ENCODE data around the gene ZNF653.

DNA sequence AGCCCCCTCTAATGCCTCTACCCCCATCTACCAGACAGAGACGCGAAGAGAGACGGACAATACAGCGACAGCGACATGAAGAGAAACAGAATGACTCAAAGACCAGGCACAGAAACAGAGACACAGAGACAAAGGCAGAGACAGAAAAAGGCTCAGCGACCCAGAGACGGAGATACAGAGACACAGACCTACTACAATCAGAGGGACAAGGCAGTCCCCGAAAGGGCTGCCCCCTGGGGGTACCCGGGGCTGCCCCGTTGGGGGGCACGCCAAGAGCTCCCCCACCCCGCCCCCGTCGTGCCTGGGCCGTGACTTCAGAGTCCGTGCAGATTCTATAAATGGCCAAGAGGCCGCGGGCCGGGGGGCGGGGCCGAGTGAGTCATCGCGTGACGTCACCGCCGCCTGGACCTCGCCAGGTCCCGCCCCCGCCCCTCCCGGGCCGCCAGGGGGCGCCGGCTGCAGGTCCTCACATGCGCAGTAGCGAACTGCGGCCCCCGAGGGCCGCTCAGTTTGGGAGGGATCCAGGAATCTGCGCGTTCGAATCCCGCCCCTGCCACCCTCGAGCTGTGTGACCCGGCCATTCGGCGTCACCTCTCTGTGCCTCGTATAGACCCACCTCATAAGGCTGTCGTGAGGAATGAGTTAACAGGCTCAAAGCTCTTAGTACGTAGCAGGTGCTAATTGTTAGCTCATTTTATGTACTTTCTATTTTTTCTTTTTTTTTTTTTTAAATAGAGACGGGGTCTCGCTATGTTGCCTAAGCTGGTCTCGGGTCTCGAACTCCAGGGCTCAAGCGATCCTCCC is 30.4 kb upstream of the ZNF653 start:
- TF ChIP-seq ASH1L (IDR thresholded peaks at IDR 0.05; ENCODE audit: borderline replicate concordance, low read depth, partially characterized antibody), result no peak
- TF ChIP-seq MAFG (tag; conservative IDR thresholded peaks at IDR 0.05), result no peak

Measured in K562 (cell line).